Measurements from ENCODE around the gene SNCB.

GRCh38 chr5:176625966-176626875 is 4.1 kb downstream of the SNCB start:
- no peak for TF ChIP-seq POLR2A (IDR thresholded peaks at IDR 0.05)
- TF ChIP-seq CTCF (IDR thresholded peaks at IDR 0.05), result no peak

All from right lobe of liver (tissue), 4 donors.